Mucosa of descending colon (tissue), 3 donors: ENCODE data around the gene ANKS4B. TPM values are rescaled to one million over a fixed set of nuclear protein-coding genes. Genes with fewer than 3 reads are reported as not detected.

Source experiments
- ATAC-seq: fragments of 200-7000 bp; cut with Tn5 transposase; one replicate; pipeline ENCODE4 v1.9.1; 2020; ENCODE audit warnings: mild to moderate bottlenecking, moderate library complexity
- DNase-seq, 3 donors: peaks; one replicate each; pipeline ENCODE4 v3.0.0-alpha.2; 2020
- H3K36me3 ChIP-seq: fragments of 200-600 bp; one replicate; pipeline ENCODE4 v1.8.0; 2021; ENCODE audit warnings: low read depth, mild to moderate bottlenecking
- H3K4me1 ChIP-seq: fragments of 200-600 bp; one replicate; pipeline ENCODE4 v1.8.0; 2021; ENCODE audit warnings: low read depth, mild to moderate bottlenecking
- H3K4me3 ChIP-seq: fragments of 200-600 bp; one replicate; pipeline ENCODE4 v1.8.0; 2021; ENCODE audit warnings: mild to moderate bottlenecking
- H3K9me3 ChIP-seq: fragments of 200-600 bp; one replicate; pipeline ENCODE4 v1.8.0; 2021; ENCODE audit warnings: mild to moderate bottlenecking
- CTCF ChIP-seq: fragments of 200-600 bp; IDR thresholded peaks from one replicate; pipeline ENCODE4 v1.8.0; 2022; ENCODE audit warnings: antibody characterized with exemption, mild to moderate bottlenecking
- intact Hi-C, 2 donors: fragments of 100-400 bp; cut with DNase I in 1 of 2; cut with micrococcal nuclease in 1 of 2; formaldehyde crosslinking; loops; one replicate each; pipeline versions ENCODE4 v1.11.0 to v1.11.1; 2022; cut with DNase I, micrococcal nuclease
- total RNA-seq, 3 donors: library from RNA; stranded (reverse); fragmentation: NEBNext Ultra II Directional in 2 of 3; extraction: Animal tissue kit (Norgen Biotek cat#: 25700) in 2 of 3; gene quantifications; one replicate each; pipeline versions ENCODE4 v1.2.1 to v1.2.4, GENCODE V29; 2021 to 2023
- donor health status: DM: no; HTN: no; CAD: no; lungs with moderate emphysema.
- donor health status: DM: no; HTN: no; CAD: no.
- donor health status: DM: no; HTN: yes; CAD: no.

Gene ANKS4B
- total RNA-seq, 3 donors from 2014 or later, result 20.9 to 55.3 (median 46.2) TPM

- intact Hi-C loops, result no loop called here
- H3K4me3 ChIP-seq, result no peak overlapping the region
- no peaks in the 10 kb centered on the region for H3K9me3 ChIP-seq
- ATAC-seq, result peak; percentile 75
- DNase-seq, result peak in 2 of 3 donors; percentile 52 to 64
- H3K4me1 ChIP-seq, result peaks cover 38% of the 10 kb centered on the region
- TF ChIP-seq CTCF, result no peak
- H3K36me3 ChIP-seq, result no peaks in the 10 kb centered on the region
These were observed 30.4 kb downstream of the ANKS4B start for GRCh38 chr16:21263640-21264570.

- DNase-seq (no peak), ATAC-seq (no peak)
- Histone ChIP-seq H3K4me3 (no peak overlapping the region), H3K9me3 (no peaks in the 10 kb centered on the region), H3K4me1 (peaks cover 38% of the 10 kb centered on the region), H3K36me3 (no peaks in the 10 kb centered on the region)
- TF ChIP-seq CTCF, result no peak
- intact Hi-C loops, result no loop called here
These were observed 31.1 kb downstream of the ANKS4B start for GRCh38 chr16:21264571-21265036.

- Histone ChIP-seq H3K36me3 (no peaks in the 10 kb centered on the region), H3K4me1 (peaks cover 33% of the 10 kb centered on the region), H3K4me3 (no peak overlapping the region), H3K9me3 (no peaks in the 10 kb centered on the region)
- intact Hi-C loops, result no loop called here
- no peak for ATAC-seq
- TF ChIP-seq CTCF, result no peak
- no peak for DNase-seq
These were observed 31.8 kb downstream of the ANKS4B start for GRCh38 chr16:21265104-21265837.

GRCh38 chr16:21267298-21267697 lies 33.8 kb downstream of the ANKS4B start:
- Histone ChIP-seq H3K36me3 (no peaks in the 10 kb centered on the region), H3K9me3 (no peaks in the 10 kb centered on the region), H3K4me3 (no peak overlapping the region), H3K4me1 (peaks cover 17% of the 10 kb centered on the region)
- intact Hi-C loops, result no loop called here
- DNase-seq, result no peak
- ATAC-seq, result no peak
- no peak for TF ChIP-seq CTCF

GRCh38 chr16:21268236-21268635 lies 34.7 kb downstream of the ANKS4B start:
- no peaks in the 10 kb centered on the region for H3K9me3 ChIP-seq
- no peak for TF ChIP-seq CTCF
- DNase-seq (no peak), ATAC-seq (no peak)
- H3K4me1 ChIP-seq, result peaks cover 16% of the 10 kb centered on the region
- intact Hi-C loops, result no loop called here
- no peak overlapping the region for H3K4me3 ChIP-seq
- no peaks in the 10 kb centered on the region for H3K36me3 ChIP-seq
